ENCODE measurements around the gene ANAPC16.
A peak's percentile ranks its signal among the peaks of the same experiment; 100 is the strongest.
"Not testable (repeated sequence)": the region's sequence is repeated elsewhere in the genome, so short reads cannot be mapped to it uniquely, and the experiment has no call there.

Gene ANAPC16

DNA sequence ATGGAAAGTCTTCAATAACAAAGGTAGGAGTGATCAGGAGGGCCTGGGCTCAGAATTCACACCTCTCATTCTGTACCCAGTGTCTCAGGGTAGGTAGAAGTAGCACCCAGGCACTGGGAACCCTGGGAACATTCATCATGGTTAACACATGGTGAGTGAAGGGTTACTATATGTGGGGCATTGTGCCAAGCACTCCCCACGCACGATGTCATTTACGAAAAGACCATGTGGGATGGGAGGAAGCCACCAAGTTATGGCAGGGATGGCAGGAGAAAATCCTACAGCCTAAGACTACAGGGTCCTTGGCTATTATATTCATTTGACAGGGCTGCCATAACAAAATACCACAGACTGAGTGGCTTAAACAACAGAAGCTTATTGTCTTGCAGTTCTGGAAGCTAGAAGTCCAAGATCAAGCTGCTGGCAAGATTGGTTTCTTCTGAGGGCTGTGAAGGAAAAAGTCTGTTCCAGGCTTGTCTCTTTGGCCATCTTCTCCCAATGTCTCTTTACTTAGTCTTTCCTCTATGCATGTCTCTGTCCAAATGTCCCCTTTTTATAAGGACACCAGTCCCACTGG is 30.2 kb downstream of the ANAPC16 start:
- no peak for DNase-seq

DNA sequence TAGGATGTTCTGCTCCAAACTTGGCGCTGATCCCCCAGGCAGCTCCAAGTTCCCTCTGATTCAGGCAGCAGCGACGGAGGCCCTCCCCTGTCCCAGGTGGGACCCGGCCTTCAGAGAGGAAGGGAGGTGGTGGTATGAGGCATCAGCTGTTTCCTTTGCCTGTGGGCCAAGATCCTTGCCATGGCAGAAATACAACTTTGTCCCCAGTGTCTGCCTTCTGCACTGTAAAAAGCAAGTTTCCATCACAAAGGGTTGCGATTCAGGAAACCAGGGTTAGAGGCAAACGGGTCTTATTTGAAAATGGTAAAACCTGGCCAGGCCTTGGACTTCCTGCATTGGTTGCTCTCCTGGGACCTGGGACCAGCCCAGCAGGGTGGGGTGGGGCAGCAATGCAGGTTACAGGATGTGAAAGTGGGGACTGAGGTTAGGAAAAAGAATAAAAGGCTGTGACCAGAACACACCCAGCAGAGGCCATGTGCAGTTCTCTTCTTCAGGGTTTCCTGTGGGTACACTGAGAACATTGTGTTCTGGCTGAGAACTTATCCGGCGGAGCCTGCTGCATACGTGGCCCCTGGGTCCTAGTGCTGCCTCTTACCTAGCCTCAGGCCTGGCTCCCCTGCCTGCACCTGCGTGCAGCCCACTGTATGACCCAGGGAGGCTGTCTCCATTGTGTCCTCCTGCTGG is 32.8 kb downstream of the ANAPC16 start:
- DNase-seq: no peak

DNA sequence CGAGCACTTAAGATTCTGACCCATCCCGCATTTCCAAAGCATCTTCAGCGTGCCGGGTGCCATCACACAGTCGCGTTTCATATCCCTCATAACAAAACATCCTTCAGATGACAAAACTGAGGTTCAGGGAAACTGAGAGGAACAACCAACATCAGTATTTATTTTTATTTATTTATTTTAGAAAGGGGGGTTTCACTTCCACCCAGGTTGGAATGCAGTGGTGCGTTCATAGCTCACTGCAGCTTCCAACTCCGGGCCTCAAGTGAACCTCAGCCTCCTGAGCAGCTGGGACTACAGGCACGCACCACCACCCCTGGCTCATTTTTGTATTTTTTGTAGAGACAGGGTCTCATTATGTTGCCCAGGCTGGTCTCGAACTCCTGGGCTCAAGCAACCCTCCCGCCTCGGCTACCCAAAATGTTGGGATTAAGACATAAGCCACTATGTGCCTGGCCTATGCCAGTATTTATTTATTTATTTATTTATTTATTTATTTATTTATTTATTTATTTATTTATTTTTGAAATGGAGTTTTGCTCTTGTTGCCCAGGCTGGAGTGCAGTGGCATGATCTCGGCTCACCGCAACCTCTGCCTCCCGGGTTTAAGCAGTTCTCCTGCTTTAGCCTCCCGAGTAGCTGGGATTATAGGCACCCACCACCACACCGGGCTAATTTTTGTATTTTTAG is 33.5 kb downstream of the ANAPC16 start:
- not testable (repeated sequence) for DNase-seq

DNA sequence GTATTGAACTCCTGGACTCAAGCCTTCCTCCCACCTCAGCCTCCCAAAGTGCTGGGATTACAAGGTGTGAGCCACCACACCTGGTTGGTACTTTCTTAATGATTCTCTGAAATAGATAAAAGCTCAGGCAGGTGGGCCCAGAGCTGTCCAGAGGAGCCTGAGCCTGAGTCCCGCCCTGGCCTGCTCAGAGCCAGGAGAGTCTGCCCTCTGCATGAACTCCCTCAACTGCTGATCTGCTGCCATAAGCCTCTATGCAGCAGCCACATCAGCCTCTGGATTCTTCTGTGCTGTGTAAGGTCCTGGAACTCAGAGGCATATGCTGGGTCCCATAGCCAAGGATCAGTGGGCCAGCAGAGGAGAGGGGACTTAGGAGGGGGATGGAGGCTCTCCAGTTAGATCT is 34.9 kb downstream of the ANAPC16 start:
- peak; percentile 77 for DNase-seq

DNA sequence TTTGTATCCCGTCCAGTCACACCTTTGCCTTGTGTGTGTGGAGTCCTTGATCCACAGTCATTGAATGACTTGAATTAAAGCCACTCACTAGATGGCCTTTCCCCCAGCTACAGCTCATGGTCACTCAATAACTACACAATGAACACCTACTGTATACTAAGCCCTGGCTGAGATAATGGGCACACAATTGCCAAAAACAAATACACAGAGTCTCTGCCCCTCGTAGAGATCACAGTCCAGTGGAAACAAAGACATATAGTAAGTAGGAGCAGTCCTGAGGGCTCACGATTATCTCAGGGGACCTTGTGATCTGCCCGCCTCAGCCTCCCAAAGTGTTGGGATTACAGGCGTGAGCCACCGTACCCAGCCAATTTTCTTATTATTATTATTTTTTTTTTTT is 35.8 kb downstream of the ANAPC16 start:
- DNase-seq: no peak

DNA sequence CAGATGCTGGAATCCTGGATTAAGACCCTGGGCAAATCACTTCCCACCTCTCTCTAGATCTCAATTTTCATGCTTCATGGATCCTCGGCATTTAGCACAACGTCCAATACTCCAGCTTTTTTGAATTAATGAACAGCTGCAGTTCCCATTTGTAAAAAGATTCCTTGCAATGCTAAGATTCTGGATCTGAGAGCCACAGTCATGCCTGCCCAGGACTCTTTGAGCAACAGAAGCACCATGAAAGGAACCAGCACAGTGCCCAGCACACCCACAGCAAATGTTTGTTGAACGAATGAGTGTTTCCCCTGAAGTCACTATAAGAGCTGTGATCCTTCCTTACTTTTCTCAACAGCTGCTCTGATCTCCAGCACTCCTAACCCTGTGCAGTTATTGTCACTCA is 37.2 kb downstream of the ANAPC16 start:
- DNase-seq: no peak

DNA sequence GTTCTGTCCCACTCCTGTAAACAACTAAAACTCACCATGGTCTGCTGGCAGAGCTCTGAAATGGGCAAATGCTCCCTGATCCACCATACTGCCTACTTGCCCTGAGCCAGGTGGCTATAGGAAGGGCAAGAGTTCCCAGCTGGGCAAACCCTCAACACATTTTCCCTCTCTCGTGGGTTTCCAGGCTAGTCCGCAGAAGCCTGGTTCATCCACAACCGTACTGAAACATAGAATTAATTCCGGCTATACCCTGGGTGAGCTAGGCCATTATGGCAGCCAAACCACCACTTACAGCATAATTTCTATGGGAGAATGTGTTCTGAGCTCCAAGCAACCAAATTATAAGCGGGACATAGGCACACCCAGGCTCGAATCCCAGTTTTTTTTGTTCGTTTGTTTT is 37.8 kb downstream of the ANAPC16 start:
- no peak for DNase-seq

DNA sequence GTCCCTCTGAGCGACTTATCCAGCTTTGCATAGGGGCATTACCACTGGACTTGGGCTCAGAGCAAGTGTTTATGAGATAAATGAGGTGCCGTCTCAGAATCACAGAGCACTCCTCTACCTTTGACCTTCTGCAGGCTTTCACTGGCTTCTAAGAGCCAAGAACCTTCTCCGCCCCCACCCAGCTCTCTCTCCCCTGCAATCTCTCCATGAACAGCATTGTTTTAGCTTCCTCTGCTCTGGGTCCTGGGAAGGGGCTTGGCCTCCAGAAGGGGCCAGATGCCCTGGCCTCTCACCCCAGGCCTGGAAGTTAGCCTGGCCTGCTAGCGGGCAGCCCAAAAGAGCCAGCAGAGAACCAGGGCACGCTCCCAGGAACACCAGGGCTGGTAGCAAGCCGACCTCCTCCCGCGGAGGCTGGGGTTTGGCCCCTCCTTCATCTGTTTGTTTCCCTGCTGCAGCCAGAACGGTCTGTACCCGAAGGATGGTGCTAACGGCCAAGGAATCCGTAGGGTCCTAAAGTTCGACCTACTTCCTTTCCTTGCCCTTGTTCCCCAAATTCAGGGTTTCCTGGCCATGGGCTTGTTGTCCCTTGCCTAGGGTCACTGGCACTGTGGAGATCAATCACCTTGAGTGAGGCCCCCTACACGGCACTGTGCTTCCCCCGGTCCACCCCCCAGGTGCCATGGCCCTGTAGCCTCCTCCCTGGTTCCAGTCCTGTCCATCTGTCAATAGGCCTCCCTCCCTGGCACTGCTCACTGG is 39.2 kb downstream of the ANAPC16 start:
- DNase-seq: peak; percentile 67

DNA sequence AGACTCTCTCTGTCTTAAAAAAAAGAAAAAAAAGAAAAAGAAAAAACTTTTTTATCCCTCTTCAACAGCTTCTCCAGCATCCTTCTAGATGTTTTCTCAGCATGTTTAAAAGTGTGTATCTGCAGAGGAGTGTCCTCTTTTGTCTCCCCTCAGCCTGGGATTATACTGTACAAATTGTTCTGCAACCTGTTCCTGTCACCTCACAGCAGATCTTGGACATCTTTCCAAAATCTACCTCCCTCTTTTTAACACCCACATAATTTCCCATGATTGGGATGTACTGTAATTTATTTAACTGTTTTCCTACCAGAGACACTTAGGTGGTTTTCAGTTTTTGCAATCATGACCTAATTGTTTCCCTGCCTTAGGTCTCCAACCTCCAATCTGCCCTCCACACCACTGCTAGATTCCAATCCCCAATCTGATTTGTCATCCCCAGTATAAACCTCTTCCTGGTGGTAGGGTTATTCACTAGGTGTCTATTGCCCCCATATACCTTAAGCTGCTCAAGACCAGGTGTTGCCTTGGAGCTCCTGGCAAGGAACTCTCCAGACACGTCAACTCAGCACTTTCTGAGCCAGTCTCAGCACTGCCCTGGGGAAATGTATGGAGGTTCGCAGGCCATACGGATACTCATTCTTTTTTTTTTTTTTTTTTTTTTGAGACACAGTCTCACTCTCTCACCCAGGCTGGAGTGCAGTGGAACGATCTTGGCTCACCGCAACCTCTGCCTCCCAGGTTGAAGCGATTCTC is 40.3 kb downstream of the ANAPC16 start:
- DNase-seq: no peak

DNA sequence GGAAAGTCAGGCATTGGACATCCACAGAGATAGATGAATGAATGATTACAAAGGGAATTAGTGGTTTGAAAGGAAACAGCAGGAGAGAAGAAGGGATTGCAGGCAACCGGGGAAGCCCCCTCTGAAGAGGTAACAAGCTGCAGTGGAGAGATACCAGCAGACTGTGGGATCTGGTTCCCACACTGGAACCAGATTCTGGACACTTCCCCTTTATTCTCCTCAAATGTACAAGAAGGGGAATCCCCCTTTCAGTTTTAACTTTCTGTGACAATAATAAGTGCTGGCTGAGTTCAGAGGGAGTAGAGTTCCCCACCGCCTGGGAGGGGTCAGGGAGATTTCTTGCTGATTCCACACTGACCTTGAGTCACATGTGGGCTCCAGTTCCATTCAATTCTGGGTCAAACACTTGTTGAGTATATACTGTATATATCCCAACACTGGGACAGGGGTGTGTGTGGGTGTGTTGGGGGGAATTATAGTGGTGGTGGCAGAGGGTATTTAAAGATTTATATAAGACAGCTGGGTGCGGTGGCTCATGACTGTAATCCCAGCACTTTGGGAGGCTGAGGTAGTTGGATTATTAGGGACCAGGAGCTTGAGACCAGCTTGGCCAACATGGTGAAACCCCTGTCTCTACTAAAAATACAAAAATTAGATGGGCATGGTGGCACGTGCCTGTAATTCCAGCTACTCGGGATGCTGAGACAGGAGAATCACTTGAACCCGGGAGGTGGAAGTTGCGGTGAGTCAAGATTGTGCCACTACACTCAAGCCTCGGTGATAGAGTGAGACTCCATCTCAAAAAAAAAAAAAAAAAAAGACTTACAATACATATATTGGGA is 41.5 kb downstream of the ANAPC16 start:
- DNase-seq: no peak

DNA sequence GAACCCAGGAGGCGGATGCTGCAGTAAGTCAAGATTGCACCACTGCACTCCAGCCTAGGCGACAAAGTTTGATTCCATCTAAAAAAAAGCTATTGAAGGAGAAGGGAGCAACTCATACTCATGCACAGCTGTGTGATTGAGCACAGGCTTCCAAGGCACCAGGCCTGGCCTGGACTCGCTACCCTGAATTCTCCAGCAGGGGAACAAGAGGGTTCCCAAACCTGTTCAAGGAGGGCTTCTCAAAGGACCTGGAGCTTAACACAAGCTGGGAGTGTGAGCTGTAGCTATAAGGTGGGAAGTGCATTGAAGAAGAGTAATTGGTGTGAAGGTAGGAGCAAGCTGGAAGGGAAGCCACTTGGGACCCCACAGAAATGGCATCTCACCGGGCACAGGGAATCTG is 42.8 kb downstream of the ANAPC16 start:
- no peak for DNase-seq

DNA sequence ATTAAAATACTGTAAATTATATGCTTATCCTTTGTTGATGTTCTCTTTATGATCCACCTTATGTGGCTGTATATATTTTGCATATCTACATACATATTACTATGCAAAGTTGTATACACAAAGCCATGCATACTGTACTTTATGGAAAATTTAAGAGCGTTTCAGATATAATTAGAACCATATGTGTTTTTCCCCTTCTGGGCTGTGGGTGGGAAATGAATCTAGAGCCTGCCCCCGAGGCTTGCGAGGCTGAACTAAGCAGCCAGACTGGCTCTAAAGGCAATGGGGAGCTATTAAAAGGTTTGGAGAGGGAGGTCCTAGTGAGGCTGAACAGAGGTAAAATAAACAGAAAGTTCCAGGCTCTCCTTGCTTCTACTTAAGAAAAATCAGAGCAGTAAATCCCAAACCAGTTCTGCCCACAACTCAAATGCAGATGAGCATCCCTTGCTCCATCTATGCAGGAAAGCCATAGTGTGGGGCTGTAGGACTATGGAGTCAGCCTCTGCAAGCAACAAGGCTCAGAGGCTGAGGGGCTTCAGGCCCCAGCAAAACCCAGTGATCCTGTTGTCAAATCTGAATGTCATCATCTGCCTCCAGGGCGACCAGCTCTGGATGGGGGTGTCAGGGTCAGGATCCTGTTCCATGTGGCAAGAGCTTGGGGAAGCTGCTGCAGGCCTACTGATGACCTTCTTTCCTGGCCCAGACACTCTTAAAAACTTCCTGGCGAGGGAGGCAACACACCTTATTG is 43.9 kb downstream of the ANAPC16 start:
- peak; percentile 93 for DNase-seq

DNA sequence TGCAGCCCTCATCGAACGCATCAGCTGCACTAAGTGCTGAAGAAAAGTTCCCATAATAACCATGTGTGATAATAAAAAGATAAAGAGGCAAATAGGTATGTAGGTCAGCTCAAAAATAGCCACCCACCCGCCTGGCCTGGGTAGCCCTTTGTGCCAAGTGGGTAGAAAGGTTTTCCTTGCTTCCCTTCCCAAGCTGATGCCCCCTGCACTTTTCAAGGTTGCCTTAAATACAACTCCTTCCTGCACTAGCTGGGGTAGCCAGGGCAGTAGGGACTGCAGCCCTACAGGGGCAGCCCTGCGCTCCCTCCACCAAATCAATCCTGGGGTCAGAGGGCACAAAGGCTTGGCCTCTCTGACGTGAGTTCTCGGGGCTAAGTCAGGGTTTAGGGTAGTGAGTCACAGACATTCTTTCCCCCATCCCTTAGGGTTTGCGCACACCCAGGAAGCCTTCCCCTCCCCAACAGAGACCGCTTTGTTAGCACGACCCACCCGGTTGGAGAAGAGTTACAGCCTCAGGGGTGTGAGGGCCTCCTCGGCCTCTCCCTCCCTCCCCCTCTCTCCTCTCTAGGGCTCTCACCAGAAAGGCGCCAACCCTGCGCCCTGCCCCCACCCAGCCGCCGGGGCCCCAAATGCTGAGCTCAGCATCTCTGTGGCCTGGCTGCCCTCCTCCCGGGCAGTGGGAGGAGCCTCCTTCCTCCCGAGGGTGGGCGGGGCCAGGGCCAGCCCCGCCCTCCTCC is 44.6 kb downstream of the ANAPC16 start:
- peak; percentile 96 for DNase-seq

DNA sequence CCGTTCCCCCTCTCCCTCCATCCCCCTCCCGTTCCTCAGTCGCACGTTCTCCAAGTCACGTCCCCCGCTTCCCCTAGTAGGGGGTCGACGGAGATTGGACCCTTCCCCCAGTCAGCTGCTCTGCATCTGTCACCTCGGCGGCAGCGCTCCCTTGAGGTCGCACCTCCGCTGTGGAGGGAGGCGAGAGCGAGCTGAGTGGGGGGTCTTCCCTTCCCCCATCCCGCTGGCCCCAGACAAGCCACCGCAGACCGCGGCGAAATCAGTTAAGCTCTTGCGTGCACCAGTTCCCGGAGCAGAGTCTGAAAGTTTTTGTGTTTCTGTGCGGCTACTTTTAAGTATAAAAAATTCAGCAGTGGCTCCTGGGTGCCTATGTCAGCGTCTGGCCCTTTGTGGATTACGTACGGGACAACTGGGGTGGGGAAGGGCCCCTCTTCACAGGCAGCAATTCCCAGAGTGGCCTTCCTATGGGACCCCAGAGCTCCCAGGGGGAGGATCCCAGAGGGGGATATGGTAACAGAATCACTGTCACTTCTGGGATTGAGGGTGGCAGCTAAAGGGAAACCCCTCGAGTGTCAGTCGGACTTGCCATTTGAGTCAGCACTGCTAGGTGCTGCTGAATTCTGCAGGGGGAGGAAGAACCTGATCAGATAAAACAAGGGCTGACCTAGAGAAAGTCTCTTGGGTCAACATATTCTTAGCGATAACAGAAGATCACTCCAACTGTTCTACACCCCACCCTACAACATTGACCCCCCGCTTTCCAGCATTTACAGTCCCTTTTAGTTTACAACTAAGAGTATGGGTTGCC is 45.4 kb downstream of the ANAPC16 start:
- peak; percentile 95 for DNase-seq

DNA sequence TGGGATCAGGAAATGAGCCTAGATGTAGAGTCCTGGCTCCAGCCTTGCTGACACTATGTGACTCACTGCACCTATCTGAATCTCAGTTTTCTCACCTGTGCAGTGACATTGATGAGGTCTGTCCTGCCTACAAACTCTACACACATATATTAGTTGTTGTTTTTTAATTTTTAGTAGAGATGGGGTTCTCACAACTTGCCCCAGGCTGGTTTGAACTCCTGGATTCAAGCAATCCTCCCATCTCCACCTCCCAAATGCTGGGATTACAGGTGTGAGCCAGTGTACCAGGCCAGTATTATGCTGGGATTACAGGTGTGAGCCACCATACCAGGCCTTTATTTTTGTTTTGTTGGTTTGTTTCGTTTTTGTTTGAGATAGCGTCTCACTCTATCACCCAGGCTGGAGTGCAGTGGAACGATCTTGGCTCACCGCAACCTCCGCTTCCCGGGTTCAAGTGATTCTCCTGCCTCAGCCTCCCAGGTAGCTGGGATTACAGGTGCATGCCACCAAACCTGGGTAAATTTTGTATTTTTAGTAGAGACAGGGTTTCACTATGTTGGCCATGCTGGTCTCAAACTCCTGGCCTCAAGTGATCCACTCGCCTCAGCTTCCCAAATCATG is 46.1 kb downstream of the ANAPC16 start:
- no peak for DNase-seq

DNA sequence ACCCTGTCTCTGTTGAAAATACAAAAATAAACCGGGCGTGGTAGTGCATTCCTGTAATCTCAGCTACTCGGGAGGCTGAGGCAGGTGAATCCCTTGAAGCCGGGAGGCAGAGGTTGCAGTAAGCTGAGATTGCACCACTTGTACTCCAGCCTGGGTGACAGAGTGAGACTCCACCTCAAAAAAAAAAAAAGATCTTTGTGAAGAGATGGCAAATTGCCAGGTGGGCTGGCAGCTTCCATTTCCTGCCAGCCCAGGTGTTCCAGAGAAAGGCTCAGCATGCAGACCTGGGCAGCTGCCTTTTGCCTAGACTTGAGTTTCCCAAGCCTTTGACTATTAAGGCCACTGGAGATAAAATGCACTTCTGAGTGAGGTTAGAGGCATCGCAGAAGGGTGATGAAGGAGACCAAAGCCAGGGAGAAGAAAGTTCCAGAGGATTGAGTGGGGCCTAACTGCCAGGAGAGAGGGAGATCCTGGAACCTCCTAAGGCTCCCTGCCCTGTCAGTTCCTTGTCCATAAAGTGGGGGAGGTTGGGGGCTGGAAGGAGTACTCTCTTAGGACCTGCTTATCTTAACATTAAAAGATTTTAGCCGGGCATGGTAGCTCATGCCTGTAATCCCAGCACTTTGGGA is 47.9 kb downstream of the ANAPC16 start:
- DNase-seq: no peak

DNA sequence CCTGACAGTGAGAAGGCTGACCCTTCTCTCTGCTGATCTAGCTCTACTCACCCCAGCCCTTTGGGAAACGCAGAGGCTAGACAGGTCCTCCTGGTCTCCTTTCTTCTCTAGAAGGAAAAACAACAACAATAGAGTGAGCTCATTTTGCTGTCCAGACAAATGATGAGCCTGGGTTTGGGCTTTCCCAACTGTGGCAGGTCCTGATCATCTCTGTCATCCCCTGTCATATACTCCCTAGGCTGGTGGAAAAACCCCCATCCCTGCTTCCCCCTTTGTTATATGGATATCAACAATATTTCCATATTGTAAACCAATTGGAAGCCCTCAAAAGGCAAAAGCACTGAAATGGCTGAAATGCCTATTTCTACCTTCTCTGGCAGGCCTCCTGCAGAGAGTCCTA is 48.7 kb downstream of the ANAPC16 start:
- DNase-seq: no peak

DNA sequence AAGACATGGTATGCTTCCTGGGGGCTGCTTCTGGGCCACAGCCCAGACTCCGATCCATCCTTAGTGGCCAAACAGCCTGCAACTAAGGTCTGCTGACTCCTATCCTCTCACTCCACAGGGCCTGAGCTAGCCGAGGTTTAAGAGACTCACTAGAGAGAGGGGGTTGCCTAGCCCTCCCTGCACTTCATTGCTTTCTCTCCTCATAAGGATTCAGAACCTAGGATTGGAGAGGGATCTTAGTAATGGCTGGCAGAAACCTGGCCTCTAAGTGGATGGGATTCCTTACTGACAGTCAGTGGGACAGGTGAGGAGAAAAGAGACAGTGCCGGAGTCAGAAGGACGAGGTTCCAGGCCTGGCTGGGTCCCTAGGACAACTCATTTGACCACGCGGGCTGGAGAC is 49.7 kb downstream of the ANAPC16 start:
- DNase-seq: no peak
